ENCODE results near the gene DBR1.

The DBR1 gene

GRCh38 chr3:138118612-138119422, 55.9 kb downstream of the DBR1 start:
- peak; percentile 60 for DNase-seq

GRCh38 chr3:138114988-138115971, 59.4 kb downstream of the DBR1 start, which contains the start of gene DZIP1L:
Gene DZIP1L (minus strand): TSS chr3:138115608. CDS start chr3:138103971, 11,637 bp downstream.
- DNase-seq = peak; percentile 14

- no peak for DNase-seq
Measured at GRCh38 chr3:138114431-138114918, 60.2 kb downstream of the DBR1 start.

DNA sequence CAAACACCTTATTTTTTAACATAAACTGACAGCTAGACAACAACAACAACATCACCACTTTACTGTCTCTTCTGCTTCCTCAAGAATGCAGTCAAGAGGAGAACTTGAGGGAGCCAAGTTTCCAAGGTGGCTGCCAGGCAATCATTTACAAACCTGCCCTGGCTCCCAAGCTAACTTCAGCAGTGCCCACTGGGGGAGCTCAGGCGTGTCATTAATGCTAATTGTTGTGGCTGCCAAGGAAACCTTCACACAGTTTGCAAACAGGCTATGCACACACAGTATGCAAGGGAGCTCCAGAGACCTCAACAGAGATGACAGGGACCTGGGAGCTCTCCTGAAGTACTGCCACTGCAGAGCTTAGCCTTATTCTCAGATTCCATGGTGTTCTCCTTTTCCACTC, 61.4 kb downstream of the DBR1 start:
- no peak for DNase-seq

GRCh38 chr3:138112362-138112761, 62.4 kb downstream of the DBR1 start:
- DNase-seq = no peak
